ENCODE measurements around the gene ANKFY1. TPM values are rescaled to one million over a fixed set of nuclear protein-coding genes. Genes with fewer than 3 reads are reported as not detected.

ANKFY1 gene
- total and polyA plus RNA-seq, 9 of the 15 experiments (the other 6 are each of a cell fraction or from before 2014, with no cell fraction given): 4.3 to 25.6 (median 12.2) TPM

- Histone ChIP-seq H3K9ac (ENCODE audit: insufficient read depth in 1 of 2, low read depth in 2 of 2, low read length in 2 of 2) (no peak overlapping the region), H3K27me3 (ENCODE audit: control insufficient read depth in 2 of 2, insufficient read depth in 2 of 2, low read length in 2 of 2) (no peaks in the 10 kb centered on the region), H3K36me3 (ENCODE audit: control insufficient read depth, insufficient read depth, low read length) (peaks cover 45% of the 10 kb centered on the region; the same call in 1 of the 3 replicates), H3K79me2 (ENCODE audit: control insufficient read depth, insufficient read depth, low read length) (no peaks in the 10 kb centered on the region), H3K9me3 (replicated peaks; ENCODE audit: control insufficient read depth, insufficient read depth, low read depth, low read length) (no peaks in the 10 kb centered on the region), H3K4me3 (no peak overlapping the region), H3K27ac (ENCODE audit: extremely low read depth, low read depth, low read length) (no peak overlapping the region), H3K4me1 (replicated peaks in 1 of 2; ENCODE audit: control insufficient read depth in 2 of 2, insufficient read depth in 2 of 2, low read length in 2 of 2) (no peaks in the 10 kb centered on the region), H2AFZ (ENCODE audit: low read depth, low read length) (no peak overlapping the region), H3K4me2 (ENCODE audit: insufficient read depth, low read length) (no peak overlapping the region), H4K20me1 (replicated peaks; ENCODE audit: control insufficient read depth, insufficient read depth, low read length) (no peaks in the 10 kb centered on the region), H3K9me1 (ENCODE audit: control insufficient read depth, insufficient read depth, low read length) (no peaks in the 10 kb centered on the region)
- WGBS (ENCODE audit: insufficient coverage, low coverage, missing lambda C conversion rate): 69% methylated on average over 3 of the region's 3 CpGs
- in situ Hi-C loops (cut with MboI) (no loop called here), intact Hi-C loops (cut with micrococcal nuclease) (no loop called here)
- FAIRE-seq (no peak), DNase-seq (ENCODE audit: extremely low read depth in 1 of 4, low spot score in 3 of 4) (no peak), ATAC-seq (no peak)
- ChIA-PET POLR2A (no interaction called here), CTCF (ENCODE audit: low intra/inter-chr PET ratio) (no interaction called here)
- no TSS peak for BruUV-seq (replicated peaks)
- TF ChIP-seq DNMT1 (IDR thresholded peaks at IDR 0.05): no peak
- TF ChIP-seq ZNF75A (CRISPR knock-in tag; IDR thresholded peaks at IDR 0.05): no peak
- TF ChIP-seq, protein P1, sequence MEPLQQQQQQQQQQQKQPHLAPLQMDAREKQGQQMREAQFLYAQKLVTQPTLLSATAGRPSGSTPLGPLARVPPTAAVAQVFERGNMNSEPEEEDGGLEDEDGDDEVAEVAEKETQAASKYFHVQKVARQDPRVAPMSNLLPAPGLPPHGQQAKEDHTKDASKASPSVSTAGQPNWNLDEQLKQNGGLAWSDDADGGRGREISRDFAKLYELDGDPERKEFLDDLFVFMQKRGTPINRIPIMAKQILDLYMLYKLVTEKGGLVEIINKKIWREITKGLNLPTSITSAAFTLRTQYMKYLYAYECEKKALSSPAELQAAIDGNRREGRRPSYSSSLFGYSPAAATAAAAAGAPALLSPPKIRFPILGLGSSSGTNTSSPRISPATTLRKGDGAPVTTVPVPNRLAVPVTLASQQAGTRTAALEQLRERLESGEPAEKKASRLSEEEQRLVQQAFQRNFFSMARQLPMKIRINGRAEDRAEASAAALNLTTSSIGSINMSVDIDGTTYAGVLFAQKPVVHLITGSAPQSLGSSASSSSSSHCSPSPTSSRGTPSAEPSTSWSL (CRISPR knock-in tag; IDR thresholded peaks at IDR 0.05; ENCODE audit: borderline replicate concordance): no peak
- TF ChIP-seq, protein P2, sequence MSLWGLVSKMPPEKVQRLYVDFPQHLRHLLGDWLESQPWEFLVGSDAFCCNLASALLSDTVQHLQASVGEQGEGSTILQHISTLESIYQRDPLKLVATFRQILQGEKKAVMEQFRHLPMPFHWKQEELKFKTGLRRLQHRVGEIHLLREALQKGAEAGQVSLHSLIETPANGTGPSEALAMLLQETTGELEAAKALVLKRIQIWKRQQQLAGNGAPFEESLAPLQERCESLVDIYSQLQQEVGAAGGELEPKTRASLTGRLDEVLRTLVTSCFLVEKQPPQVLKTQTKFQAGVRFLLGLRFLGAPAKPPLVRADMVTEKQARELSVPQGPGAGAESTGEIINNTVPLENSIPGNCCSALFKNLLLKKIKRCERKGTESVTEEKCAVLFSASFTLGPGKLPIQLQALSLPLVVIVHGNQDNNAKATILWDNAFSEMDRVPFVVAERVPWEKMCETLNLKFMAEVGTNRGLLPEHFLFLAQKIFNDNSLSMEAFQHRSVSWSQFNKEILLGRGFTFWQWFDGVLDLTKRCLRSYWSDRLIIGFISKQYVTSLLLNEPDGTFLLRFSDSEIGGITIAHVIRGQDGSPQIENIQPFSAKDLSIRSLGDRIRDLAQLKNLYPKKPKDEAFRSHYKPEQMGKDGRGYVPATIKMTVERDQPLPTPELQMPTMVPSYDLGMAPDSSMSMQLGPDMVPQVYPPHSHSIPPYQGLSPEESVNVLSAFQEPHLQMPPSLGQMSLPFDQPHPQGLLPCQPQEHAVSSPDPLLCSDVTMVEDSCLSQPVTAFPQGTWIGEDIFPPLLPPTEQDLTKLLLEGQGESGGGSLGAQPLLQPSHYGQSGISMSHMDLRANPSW (CRISPR knock-in tag; IDR thresholded peaks at IDR 0.05): no peak
- no peak for TF ChIP-seq CBX3 (IDR thresholded peaks at IDR 0.05; ENCODE audit: borderline replicate concordance in 1 of 2, low read length in 2 of 2)
- no peak for TF ChIP-seq GMEB1 (CRISPR knock-in tag; IDR thresholded peaks at IDR 0.05)
- no peak for TF ChIP-seq ZNF507 (tag; conservative IDR thresholded peaks at IDR 0.05)
- no peak for TF ChIP-seq ZNF212 (CRISPR knock-in tag; IDR thresholded peaks at IDR 0.05)
- TF ChIP-seq BCOR (IDR thresholded peaks at IDR 0.05): no peak
- no peak for TF ChIP-seq ZNF133 (CRISPR knock-in tag; IDR thresholded peaks at IDR 0.05)
Observed at GRCh38 chr17:4270736-4271135, 7.0 kb upstream of the ANKFY1 start.

All from K562 (cell line).